ENCODE results near the gene PEAR1.

The PEAR1 gene

GRCh38 chr1:156859523-156860112 lies 33.9 kb upstream of the PEAR1 start:
- H3K4me3 ChIP-seq (ENCODE audit: low read depth, low read length) = peak overlapping the region; percentile 33
- TF ChIP-seq CTCF (IDR thresholded peaks at IDR 0.05; ENCODE audit: low read depth, low read length, missing control alignments) = no peak
- in situ Hi-C loops (cut with HindIII; ENCODE audit: low sequenced_read_pairs) = loop anchor here (5.0 kb wide), 1 partner anchor 142 kb away; no protein-coding TSS in a partner anchor
- DNase-seq (ENCODE audit: low read depth) = no peak

GRCh38 chr1:156860113-156860627 lies 33.3 kb upstream of the PEAR1 start:
- H3K4me3 ChIP-seq (ENCODE audit: low read depth, low read length) = peak overlapping the region; percentile 33
- DNase-seq (ENCODE audit: low read depth) = no peak
- TF ChIP-seq CTCF (IDR thresholded peaks at IDR 0.05; ENCODE audit: low read depth, low read length, missing control alignments) = peak; percentile 84
- in situ Hi-C loops (cut with HindIII; ENCODE audit: low sequenced_read_pairs) = no loop called here

GRCh38 chr1:156860628-156861423 lies 32.7 kb upstream of the PEAR1 start, which contains the start of gene NTRK1:
NTRK1 (plus strand) TSS chr1:156860865; CDS start chr1:156860935, 70 bp downstream.
- in situ Hi-C loops (cut with HindIII; ENCODE audit: low sequenced_read_pairs) = no loop called here
- DNase-seq (ENCODE audit: low read depth) = no peak
- peak within 1 kb of the TSS; percentile 33 for H3K4me3 ChIP-seq (ENCODE audit: low read depth, low read length)
- TF ChIP-seq CTCF (IDR thresholded peaks at IDR 0.05; ENCODE audit: low read depth, low read length, missing control alignments) = no peak

- no peak overlapping the region for H3K4me3 ChIP-seq (ENCODE audit: low read depth, low read length)
- TF ChIP-seq CTCF (IDR thresholded peaks at IDR 0.05; ENCODE audit: low read depth, low read length, missing control alignments) = no peak
- in situ Hi-C loops (cut with HindIII; ENCODE audit: low sequenced_read_pairs) = no loop called here
Observed at GRCh38 chr1:156862584-156862983, 30.9 kb upstream of the PEAR1 start.

GRCh38 chr1:156862997-156863599 lies 30.4 kb upstream of the PEAR1 start:
- H3K4me3 ChIP-seq (ENCODE audit: low read depth, low read length) = no peak overlapping the region
- in situ Hi-C loops (cut with HindIII; ENCODE audit: low sequenced_read_pairs) = no loop called here
- no peak for DNase-seq (ENCODE audit: low read depth)
- no peak for TF ChIP-seq CTCF (IDR thresholded peaks at IDR 0.05; ENCODE audit: low read depth, low read length, missing control alignments)

More at GRCh38 chr1:156862584-156862983, 30.9 kb upstream of the PEAR1 start:
- no peak for DNase-seq (ENCODE audit: low read depth)

DNA sequence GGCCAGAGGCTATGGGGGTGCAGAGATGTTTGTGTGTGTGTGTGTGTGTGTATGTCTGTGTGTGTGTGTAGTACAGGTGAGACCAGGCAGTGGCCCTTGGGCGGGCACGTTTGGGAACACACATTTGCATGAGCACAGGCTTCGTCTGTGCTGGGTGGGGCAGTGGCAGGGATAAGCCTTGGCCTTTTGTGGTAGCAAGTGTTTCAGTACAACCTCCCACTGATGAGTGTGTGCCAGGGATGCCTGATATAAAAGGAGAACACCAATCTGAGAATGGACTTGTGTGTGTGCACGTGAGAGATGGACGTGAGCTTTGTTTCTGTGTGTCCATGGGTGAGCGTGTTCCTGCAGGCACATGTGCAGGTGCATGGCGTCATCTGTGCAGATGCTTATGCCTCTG lies 29.9 kb upstream of the PEAR1 start:
- no peak for DNase-seq (ENCODE audit: low read depth)
- TF ChIP-seq CTCF (IDR thresholded peaks at IDR 0.05; ENCODE audit: low read depth, low read length, missing control alignments) = no peak
- in situ Hi-C loops (cut with HindIII; ENCODE audit: low sequenced_read_pairs) = no loop called here
- H3K4me3 ChIP-seq (ENCODE audit: low read depth, low read length) = no peak overlapping the region

All from astrocyte of the cerebellum (primary cell).